Cerebellar nuclear complex (tissue), 1 donor: ENCODE measurements around the gene COMP.

Experiments used
- DNase-seq, 2 experiments: peaks; one replicate each; lab custom pipeline; 2025; lab: John Stamatoyannopoulos, UW

The COMP gene

DNA sequence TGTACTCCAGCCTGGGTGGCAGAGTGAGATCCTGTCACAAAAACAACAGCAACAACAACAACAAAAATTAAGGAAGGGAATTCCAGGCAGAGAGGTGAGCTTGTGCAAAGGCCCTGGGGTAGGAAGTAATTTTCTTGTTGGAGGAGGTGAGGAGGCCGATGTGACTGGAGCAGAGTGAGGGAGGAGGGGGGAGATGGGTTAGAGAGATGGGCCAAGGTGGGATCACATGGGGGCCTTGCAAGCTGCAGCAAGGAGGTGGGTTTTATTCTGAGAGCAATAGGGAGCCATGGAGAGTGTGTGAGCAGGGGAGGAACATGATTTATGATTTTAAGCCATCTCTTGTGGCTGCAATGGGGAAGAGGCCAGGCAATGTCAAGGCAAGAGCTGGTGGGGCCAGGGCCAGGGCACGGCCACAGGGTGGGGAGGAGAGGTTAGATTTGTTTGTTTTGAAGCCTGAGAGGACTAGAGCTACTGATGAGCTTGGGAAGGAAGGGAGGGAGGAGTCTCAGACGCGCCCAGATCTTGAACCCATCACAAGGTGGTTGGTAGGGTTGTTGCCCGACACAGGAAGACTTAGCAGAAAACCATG is 12.5 kb upstream of the COMP start:
- DNase-seq = no peak

DNA sequence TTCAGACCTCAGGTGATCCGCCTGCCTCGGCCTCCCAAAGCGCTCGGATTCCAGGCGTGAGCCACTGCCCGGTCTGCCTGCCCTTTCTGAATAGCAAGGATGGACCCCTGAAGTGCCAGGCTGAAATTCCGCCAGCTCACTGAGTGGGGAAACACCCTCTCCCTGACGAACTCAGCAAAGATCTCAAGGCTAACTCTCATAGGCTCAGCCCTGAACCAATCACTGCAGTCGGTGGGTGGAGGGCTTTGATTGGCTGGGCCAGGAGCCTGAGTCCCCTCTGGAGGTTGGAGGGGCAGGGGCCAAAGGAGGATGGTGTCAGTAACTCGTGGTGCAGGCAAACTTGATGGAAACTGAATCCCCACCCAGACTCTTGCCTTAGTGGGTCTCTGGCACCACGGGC is 11.2 kb upstream of the COMP start:
- DNase-seq = no peak

DNA sequence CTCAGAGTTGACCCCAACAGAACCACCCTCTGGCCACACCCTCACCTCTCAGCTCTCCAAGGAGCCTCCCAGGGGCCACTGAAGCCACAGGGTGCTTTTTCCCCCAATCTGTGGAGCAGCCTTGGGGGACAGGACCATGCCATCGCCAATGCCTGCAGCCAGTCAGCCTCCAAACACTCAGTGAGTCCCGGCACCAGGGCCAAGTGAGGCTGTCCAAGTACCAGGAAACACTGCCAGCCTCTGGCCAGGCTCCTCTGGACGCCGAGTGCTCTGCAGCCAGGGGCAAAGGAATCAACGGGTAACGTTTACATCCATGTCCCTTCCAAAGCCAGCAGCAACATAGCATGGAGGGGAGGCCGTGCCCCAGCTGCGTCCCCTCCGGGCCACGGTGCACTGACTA is 9.5 kb upstream of the COMP start:
- no peak for DNase-seq

DNA sequence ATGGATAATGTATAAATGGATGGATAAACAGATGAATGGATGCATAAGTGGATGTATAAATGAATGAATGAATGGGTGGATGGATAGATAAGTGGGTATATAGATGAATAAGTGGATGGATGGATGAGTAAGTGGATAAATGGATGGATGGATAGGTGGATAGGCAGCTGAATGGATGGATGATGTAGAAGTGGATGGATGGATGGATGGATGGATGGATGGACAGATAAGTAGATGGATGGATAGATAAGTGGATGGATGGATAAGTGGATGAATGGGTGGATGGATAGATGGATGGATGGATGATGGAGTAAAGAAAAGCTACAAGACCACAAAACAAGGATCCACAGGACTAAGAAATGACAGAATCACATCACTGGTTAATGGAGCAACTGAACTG is 9.0 kb upstream of the COMP start:
- DNase-seq = no peak

DNA sequence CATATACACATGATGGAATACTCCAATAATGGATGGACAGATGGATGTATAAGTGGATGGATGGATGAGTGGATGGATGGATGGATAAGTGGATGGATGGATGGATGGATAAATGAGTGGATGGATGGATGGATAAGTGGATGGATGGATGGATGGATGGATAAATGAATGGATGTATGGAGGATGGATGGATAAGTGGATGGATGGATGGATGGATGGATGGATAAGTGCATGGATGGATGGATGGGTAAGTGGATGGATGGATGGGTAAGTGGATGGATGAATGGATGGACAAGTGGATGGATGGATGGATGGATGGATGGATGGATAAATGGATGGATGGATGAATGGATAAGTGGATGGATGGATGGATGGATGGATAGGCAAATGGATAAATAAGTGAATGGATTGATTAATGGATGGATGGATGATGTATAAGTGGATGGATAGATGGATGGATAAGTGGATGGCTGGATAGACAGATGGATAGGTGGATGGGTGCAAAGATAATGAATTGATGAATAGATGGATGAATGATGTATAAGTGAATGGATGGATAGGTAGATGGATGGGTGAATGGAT is 8.4 kb upstream of the COMP start:
- no peak for DNase-seq

DNA sequence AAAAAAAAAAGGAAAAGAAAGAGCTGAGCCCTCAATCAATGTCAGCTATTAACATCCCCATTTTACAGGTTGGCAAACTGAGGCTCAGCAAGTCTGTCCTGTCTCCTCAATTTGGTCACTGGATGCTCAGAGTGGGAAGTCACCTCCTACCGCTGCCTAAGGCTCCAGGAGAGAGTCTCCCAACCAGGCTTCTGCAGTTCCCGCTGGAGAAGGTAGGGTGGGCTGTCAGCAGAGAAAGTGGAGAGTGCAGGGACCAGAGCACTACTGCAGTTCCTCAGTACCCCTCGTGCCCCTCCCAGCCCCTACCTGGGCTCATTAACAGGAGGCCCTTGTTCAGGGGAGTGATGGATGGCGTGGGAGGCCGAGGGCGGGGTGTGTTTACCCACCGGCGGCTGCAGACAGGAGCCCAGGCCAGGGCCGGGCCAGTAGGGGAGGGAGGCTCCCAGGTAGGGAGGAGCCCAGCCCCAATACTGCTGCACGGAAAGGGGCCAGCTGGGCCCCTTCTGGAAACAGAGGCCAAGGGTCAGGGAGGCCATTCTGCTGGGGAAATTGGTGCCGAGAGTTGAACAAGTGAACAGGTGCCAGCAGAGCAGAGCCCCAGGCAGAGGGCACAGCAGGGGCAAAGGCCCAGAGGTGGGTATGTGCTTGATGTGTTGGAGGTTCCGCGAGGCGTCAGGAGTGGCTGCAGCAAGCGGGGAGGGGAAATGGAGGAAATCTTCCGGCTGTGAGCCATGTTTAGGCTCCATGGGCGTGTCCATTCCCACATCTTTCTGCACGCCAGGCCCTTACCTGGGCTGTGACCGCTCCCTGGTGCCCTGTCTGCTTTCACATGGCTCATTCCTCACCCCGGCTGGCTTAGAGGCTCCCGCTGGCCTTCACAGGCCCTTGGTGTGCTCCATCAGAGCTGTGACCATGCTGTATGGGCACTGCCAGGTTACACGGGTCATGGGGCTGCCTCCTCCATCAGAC is 7.6 kb upstream of the COMP start:
- DNase-seq = no peak

DNA sequence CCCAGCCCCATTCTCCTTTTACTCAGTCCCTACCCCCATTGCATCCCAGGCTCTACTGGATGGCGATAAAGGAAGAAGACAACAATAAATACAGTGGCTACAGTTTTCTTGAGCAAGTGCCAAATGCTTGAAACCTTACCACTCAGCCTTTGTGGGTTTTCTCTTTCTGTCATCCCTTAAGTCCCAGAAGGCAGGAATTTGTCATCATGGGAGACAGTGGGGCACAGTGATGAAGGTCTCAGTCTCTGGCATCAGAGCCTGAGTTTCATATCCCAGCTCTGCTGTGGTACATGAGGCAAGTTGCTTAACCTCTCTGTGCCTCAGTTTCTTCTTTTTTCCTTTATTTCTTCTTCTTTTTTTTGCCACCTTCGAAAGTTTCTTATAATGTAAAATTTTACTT is 5.1 kb upstream of the COMP start:
- DNase-seq = no peak

DNA sequence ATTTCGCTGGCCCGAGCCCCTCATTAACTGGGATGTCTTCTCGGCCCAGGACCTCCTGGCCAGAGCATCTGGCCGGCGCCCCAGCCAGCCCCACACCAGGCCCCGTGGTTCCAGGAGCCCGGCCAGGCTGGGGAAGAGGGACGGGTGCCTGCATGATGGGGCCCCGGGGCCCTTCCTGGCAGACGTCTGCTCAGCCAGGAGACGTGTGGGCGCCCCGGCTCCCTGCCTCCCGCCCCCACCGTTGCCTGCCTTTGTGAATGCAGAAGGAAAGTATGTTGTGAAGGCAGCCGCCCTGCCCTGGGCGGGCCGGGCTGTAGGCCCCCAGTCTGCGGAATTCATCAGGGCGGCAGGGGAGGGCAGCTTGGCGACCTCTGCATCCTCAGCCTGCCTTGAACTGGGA is 4.4 kb upstream of the COMP start:
- no peak for DNase-seq

DNA sequence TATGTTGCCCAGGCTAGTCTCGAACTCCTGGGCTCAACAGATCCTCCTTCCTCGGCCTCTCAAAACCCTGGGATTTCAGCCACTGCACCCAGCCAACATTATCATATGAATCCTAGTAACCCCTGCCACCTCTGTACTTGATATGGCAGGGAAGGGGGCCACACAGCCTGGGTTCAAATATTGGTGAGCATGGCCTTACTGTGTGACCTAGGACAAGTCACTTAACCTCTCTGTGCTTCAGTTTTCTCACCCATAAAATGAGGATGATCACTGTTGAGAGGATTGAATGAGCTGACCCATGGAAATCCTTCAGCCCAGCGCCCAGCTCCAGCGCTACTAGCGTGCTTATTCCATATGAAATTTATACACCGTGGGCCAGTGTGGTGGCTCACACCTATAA is 3.6 kb upstream of the COMP start:
- no peak for DNase-seq

DNA sequence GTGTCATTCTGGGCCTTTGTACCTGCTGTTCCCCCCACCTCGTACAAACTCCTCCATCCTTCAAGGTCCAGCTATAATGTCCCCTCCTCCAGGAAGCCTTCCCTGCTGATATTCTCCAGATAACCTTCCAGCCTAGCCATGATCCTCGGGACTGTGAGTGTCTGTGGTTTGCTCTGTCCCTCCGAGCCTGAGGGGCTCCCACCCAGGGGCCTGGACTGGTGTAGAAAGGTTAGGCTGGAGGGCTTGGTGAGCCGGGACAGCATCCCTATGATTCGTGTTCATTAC is 2.9 kb upstream of the COMP start:
- DNase-seq = no peak

DNA sequence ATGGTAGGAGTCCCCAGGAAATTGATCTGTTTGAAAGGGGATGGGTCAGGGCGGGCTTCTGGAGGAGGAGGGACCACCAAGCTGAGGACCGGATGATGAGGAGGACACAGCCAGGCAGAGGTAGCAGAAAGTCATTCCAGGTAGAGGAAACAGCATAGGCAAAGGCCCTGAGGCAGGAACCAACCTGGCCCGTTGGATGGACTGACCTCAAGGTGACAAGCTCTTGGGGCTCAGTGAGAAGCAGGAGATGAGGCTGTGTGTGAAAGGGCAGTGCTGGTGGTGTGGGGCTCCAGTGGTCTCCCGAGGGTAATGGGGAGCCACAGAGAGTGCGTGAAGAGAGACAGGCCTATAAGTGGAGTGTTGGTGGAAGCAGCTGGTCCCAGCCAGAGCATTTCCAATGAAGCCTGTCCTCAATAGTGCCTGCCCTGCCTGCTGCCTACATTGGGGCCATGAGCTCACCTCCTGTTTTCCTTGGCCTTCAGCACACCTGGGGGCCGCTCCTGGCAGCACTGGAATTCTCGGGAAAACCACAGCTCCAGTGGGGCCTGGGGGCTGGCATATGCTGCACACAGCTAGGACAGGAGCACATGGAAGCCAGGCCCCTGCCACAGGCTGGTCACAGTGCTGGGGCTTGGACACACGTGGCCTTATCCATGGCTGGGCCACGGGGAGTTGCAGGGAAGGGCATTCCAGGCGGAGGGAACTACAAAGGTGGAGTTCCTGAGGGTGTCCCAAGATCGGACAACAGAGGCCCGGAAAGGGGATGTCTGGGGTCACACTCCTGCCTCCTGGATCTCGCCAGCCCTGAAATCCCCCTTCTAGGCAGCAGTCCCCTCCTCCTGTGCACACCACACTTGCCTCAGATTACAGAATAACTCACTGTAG is 2.3 kb upstream of the COMP start:
- DNase-seq = no peak

DNA sequence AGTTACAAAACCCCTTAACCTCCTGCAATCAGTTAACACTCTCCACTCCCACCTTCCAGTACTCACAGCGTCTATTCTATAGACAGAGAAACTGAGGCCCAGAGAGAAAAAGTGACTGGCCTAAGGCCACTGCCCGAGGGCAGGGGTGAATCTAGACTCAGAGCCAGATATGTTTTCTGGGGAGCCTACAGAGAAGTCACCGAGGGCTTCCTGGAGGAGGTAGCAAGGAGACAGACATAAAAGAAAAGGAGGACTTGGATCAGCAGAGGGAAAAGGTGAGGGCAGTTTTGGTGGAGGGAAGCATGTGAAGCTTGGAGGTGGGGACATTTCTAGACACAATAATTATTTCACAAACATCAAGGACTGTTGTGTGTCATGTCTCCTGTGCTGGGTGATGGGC is 1.6 kb upstream of the COMP start:
- no peak for DNase-seq

DNA sequence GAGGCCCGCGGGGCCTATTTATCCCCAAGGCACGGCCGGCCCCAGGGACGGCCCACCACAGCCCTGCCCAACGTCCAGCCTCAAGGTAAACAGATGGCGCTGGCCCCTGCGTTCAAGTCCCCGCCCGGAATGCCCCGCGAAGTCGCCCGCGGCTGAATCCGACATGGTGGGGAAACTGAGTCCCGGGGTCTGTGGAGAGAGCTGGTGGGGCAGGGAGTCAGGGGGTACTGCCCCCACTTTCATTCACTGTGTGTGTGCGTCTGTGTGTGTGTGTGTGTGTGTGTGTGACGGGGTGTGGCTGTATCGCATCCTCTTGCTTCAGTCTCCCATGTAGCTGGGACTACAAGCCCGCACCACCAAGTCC is 192 bp upstream of the COMP start:
- DNase-seq = no peak

DNA sequence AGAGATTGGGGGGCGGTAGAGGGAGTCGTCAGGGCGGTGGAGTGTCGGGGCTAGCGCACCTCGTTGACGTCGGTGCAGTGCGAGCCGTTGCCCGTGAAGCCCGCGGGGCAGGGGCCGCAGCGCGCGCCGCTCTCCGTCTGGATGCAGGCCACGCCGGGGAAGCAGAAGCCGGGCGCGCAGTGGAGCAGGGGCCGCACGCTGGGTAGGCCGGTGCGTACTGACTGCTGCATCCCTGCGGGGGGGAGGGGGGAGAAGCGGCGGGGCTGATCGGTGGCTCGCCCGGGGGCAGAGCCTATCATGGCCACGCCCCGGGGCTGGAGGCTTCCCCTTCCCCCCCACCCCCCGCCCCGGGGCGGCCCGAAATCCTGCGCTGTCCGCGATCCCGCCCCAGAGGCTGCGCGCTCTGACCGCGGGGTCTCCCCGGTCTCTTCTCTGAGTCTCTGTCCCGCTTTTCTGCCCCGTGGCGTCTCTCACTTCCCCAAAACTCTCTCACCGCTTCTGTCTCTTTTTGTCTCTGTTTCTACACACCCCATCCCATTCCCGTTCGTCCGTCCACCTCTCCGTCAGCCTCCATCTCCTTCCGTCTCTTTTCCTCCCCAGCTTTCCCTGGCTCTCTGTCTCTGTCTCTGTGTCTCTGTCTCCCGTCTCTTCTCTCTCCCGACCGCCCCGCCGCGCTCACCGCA is 1.1 kb downstream of the COMP start:
- no peak for DNase-seq

DNA sequence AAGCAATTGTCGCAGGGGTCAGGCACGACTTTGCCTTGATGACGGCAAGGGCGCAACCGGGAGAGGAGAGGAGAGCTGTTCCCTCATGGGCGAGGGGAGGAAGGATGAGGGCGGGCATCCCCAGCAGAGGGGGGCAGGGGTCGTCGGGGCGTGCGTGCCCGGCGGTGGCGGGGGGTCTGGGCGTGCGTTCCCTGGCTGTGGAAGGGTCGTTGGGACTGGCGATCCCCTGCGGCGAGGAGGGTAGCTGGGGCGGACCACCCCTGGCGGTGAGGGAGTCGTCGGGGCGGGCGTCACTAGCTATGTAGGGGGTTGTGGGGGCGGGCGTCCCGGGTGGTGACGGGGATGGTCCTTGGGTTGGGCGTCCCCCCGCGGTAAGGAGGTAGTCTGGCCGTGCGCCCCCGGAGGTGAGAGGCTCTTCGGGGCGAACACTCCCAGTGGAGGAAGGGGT is 1.7 kb downstream of the COMP start:
- DNase-seq = no peak

DNA sequence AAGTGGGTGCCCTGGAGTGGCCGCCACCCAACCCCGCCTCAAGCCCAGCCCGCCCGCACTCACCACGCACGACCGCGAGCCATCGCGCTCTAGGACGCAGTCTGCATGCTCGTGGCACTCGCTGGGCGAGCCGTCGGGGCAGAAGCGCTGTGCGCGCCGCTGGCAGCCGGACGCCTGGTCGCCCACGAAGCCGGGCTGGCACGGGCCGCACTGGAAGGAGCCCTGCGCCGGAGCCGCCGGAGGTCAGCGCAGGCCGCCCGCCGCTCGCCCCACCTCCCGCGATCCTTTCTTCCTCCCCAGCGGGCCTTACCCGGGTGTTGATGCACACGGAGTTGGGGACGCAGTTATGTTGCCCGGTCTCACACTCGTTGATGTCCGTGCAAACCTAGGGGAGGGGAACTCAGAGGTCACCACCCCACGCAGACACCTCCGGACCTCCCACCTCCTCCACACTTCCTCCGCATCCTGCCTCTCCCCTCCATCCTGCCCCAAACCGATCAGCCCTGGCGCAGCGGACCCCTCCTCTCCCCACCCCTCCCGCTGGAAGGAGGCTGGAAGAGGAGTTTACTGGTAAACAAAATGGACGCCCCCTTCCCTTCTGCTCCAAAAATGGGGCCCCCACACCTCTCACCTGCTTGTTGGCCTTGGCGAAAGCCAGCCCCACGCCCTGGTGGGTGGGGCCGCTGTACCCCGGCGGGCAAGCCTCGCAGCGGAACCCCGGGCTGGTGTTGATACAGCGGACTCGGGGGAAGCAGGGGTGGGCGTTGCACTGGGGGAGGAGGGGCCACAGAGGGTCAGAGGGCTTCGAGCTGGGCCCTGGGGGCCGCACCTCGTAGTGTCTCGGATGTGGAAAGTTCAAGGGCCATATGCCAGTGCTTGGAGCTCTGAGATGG is 2.3 kb downstream of the COMP start:
- DNase-seq = no peak

DNA sequence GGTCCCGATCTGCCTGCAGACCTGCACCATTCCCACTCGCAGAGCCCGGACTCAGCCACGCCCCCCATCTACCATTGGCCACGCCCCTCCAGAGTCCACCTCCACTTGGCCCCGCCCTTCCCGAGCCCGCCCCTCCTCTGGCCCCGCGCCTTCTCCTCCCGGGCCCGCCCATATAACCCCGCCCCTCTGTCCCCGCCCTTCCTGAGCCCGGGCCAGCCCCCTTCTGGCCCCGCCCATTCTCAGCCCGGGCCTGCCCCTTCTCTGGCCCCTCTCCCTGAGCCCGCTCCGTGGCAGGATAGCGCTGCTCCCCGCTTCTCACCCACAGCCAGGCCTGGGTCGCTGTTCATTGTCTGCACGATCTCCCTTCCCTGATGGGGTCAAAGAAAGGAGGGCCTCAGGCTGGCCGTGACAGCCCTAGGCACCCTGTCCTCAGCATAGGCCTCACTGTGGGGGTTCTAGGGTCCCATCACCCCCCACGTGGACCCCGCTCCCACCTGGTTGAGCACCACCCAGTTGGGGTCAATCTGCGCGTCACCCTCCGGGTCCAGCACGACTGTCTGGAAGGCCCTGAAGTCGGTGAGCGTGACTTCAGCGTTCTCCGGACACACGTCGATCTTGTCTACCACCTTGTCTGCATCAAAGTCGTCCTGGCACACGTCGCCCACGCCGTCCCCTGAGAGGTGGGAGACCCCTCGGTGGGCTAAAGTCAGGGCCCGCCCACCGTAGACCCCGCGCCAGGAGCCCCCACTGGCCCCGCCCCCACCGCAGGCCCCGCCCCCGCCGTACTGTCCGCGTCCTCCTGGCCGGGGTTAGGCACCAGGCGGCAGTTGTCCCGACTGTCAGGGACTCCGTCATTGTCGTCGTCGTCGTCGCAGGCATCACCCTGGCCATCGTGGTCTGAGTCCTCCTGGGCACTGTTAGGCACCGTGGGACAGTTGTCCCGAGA is 5.7 kb downstream of the COMP start:
- DNase-seq = no peak

DNA sequence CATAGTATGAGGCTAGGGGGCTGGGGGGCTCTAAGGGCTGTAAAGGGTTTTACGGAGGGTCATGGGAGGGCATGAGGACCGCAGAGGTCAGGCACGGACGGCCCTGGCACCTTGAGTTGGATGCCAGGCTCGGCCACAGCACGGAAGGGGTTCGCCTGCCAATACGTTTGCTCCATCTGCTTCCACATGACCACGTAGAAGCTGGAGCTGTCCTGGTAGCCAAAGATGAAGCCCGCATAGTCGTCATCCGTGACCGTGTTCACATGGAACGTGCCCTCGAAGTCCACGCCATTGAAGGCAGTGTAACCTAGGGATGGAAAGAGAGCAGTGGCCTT is 6.4 kb downstream of the COMP start:
- DNase-seq = no peak

DNA sequence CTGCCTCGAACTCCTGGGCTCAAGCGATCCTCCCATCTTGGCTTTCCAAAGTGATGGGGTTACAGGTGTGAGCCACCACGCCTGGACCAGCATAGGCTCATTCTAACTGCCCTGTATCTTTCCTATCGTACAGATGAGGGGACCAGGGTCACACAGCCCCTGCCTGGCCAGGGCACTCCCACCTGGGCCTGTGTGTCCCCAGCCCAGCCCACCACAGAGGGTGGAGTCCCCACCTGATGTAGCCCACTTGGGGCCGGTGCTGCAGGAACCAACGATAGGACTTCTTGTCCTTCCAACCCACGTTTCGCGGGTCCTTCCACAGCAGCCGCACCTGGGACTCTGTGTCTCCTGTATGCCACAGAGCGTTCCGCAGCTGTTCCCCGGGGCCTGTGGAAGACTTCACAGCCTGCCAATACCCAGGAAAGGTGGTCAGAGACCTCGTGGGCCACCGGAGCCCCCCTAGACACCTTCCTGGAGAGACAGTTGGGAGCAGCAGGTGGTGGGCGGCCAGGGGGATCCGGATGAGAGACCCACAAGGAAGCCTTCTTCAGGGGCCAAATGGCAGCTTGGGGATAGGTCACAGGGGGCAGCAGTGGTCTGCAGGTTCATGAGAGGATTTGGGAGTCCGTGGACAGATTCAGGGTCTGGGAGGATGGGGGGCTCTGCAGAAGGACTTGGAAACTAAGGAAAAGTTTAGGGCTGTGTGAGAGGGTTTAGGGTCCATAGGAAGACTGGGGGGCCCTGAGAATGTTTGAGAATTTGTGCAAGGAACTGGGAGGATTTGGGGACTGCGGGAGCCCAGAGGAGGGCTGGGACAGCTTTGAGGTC is 6.9 kb downstream of the COMP start:
- no peak for DNase-seq
